GM15510 (cell line): ENCODE results near the gene SKP2.

Source experiments
- POLR2A ChIP-seq: IDR thresholded peaks from 3 replicates; pipeline ENCODE4 v1.6.1; 2011; ENCODE audit warnings: borderline replicate concordance; ENCODE audit not compliant: insufficient read length; ENCODE audit errors: extremely low read depth

The SKP2 gene

DNA sequence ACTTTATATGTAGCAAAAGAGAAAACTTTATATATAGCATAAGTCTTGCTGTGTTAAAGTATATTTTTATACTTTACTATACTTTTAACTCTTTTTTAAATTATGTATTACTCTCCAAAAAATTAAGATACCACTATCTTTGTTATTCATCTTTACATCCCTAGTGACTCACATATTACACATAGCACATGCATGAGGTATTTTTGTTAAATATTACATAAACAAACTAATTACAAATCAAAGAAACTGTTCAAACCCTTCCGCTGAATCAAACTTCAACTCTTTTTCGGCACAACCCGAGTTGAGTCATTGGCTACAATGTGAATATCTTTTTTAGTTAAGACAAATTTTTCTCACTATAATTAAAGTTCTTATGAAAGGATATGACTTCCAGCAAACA, 57.8 kb downstream of the SKP2 start:
- TF ChIP-seq POLR2A: no peak

DNA sequence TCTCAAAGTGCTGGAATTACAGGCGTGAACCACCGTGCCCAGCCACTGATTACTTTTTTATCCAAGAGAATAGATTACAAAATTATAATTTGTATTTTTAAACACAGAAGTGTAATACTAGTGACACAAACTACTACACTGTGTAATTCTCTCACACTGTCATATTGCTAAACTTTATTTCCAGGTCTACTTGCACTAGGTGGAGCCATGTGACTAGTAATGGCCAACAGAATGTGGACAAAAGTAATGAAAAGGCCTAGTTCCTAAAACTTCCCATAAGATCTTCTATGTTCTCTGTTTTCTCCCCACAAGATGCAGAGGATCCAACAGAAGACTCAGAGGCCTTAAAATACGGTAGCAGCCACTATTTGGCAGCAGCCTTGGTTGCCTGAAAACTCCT, 62.5 kb downstream of the SKP2 start:
- TF ChIP-seq POLR2A: no peak

DNA sequence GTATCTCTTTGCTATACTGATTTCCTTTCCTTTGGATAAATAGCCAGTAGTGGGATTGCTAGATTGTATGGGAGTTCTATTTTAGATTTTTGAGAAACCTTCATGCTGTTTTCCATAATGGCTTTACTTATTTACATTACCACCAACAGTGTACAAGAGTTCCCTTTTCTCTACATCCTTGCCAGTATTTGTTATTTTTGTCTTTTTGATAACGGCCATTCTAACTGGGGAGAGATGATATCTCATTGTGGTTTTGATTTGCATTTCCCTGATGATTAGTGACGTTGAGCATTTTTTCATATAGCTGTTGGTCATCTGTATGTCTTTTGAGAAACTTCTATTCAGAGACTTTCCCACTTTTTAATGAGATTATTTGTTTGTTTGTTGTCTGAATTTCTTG, 64.0 kb downstream of the SKP2 start:
- no peak for TF ChIP-seq POLR2A

DNA sequence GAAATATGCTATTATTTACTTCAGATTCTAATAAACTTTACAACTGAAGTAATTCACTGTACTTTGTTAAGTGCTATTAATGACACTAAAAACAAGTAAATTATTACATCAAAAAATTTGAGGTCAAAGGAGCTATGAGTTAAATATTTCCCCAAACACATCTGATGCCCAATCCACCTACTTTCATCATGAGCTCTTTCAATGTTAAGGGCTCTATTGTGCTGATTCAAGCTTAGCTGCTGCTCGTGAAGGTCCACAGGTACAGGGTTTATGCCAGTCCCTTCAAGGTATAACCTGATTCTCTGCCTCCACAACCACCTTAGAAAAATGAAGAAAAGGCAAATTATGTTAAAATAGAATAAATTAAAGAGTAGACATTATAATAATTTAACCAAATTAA, 65.7 kb downstream of the SKP2 start:
- no peak for TF ChIP-seq POLR2A

DNA sequence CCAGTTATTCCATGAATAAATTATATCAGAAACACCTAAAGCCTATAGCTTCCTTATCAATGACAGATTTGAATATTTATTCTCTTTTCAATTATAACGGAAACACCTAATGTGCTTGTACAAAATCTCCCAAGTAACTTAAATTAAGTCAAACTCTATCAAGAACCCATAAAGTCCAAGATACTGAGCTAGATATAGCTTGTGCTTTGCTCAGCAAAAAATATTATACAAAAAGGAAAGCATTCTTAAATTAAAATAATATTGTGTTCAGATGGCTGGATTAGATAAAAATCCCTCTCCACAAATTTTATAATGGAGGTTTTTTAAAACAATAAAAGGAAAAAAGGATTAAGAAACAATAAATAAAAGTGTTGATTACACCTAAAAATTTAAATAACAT, 66.1 kb downstream of the SKP2 start:
- TF ChIP-seq POLR2A: no peak

DNA sequence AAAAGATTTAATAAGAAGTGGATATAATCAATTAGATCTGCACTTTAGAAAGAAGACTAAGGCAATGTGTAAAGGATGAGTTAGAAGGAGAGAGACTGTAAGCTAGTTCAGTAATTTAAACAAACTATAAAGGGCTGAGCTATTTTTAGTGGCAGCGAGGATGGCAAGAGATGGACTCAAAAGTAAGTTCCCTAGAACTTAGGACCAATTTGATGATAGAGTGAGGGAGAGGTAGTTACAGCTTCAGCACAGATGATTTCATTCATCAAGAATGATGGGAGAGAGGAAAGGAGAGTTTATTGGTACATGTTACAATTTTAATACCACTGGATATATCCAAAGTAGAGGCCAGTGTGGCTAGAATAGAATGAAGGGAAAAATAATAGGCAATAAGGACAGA, 70.7 kb downstream of the SKP2 start:
- TF ChIP-seq POLR2A: no peak

DNA sequence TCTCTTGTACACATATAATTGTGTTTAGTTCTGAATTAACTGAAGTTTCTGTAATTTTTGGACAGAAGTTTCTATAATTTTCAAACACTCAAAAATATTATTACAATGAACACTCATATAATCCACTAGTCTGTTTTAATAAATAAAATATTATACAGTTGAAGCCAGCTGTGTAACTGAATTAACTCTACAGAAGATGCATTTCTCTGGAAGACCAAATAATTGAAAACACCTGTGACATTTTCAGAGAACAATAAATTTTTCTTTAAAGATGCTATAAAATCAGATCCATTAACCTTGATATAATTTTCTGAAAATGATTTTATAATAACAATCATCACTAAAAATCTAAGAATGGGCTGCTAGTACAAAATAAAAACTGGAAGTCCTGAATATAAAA, 75.1 kb downstream of the SKP2 start:
- no peak for TF ChIP-seq POLR2A

DNA sequence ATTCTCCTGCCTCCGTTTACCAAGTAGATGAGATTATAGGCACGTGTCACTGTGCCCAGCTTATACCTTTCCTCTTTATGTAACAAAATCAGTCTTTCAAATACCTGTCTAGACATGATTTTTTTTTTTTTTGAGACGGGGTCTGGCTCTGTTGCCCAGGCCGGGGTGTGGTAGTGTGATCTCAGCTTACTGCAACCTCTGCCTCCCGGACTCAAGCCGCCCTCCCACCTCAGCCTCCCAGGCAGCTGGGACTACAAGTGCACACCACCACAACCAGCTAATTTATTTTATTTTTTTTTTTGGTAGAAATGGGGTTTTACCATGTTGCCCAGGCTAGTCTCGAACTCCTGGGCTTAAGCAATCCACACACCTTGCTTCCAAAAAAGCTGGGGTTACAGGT, 76.6 kb downstream of the SKP2 start:
- TF ChIP-seq POLR2A: no peak

DNA sequence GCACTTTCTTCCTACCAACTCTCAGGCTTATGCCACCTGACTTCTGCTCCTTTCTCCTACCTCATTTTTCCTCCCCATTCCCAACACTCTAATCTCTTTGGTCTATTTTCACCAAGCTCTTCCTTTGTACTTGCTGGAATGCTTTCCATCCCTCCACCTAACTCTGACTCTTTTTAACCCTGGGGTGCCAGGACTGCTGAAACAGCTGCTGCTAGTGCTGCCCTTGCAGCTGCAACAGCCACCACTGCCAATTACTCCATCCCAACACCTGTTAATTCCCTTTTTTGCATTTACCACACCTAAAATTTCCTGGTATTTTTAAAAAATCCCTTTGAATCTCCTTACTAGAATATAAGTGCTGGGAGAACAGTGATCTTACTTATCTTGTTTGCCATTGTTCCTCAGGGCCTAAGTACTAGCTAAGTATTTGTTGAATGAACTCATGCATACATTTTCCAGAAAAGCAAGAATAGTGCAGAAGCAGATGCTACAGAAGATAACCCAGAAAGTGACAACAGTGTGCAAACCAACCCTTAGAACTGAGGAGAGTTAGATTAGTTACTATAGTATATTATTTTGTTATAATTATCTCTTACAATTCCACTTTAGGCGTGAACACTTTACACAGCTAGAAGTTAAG, 78.4 kb downstream of the SKP2 start:
- no peak for TF ChIP-seq POLR2A

DNA sequence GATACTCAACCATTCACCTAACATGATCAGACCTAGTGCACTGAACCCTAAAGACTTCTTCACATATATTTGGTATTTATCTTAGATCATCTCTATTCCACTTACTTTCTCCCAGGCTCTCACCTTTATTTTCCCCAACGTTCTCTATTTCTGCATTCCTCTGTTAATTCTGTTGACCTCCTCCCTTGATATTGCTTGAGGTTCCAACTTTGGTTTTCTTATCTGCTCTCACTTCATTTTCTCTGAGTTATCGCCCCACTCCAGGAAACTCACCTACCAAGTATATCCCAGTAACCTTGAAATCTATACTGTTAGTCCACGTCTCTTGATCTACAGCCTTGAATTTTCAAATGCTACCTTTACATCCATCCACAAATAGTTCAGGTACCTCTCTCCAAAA, 80.6 kb downstream of the SKP2 start:
- TF ChIP-seq POLR2A: no peak
